ENCODE results near the gene FURIN.

FURIN gene

GRCh38 chr15:90914305-90915080 lies 46.1 kb downstream of the FURIN start:
- in situ Hi-C loops (cut with MboI; ENCODE audit: low sequenced_read_pairs, unreplicated experiment) = no loop called here
- no peak for TF ChIP-seq CTCF (IDR thresholded peaks at IDR 0.05; ENCODE audit: borderline replicate concordance, control extremely low read depth, extremely low read depth, insufficient read depth, missing control alignments)
- no peak for DNase-seq (ENCODE audit: low spot score)

- in situ Hi-C loops (cut with MboI; ENCODE audit: low sequenced_read_pairs, unreplicated experiment) = no loop called here
- no peak for TF ChIP-seq CTCF (IDR thresholded peaks at IDR 0.05; ENCODE audit: borderline replicate concordance, control extremely low read depth, extremely low read depth, insufficient read depth, missing control alignments)
- no peak for DNase-seq (ENCODE audit: low spot score)
Measured at GRCh38 chr15:90915216-90915807, 46.9 kb downstream of the FURIN start.

- no peak for TF ChIP-seq CTCF (IDR thresholded peaks at IDR 0.05; ENCODE audit: borderline replicate concordance, control extremely low read depth, extremely low read depth, insufficient read depth, missing control alignments)
- in situ Hi-C loops (cut with MboI; ENCODE audit: low sequenced_read_pairs, unreplicated experiment) = no loop called here
- no peak for DNase-seq (ENCODE audit: low spot score)
Measured at GRCh38 chr15:90915808-90916440, 47.5 kb downstream of the FURIN start.

- in situ Hi-C loops (cut with MboI; ENCODE audit: low sequenced_read_pairs, unreplicated experiment) = no loop called here
- DNase-seq (ENCODE audit: low spot score) = no peak
- TF ChIP-seq CTCF (IDR thresholded peaks at IDR 0.05; ENCODE audit: borderline replicate concordance, control extremely low read depth, extremely low read depth, insufficient read depth, missing control alignments) = no peak
Measured at GRCh38 chr15:90916461-90916860, 48.1 kb downstream of the FURIN start.

- DNase-seq (ENCODE audit: low spot score) = no peak
- in situ Hi-C loops (cut with MboI; ENCODE audit: low sequenced_read_pairs, unreplicated experiment) = no loop called here
- TF ChIP-seq CTCF (IDR thresholded peaks at IDR 0.05; ENCODE audit: borderline replicate concordance, control extremely low read depth, extremely low read depth, insufficient read depth, missing control alignments) = no peak
Measured at GRCh38 chr15:90917569-90917968, 49.2 kb downstream of the FURIN start.

- no peak for TF ChIP-seq CTCF (IDR thresholded peaks at IDR 0.05; ENCODE audit: borderline replicate concordance, control extremely low read depth, extremely low read depth, insufficient read depth, missing control alignments)
- no peak for DNase-seq (ENCODE audit: low spot score)
- in situ Hi-C loops (cut with MboI; ENCODE audit: low sequenced_read_pairs, unreplicated experiment) = no loop called here
Measured at GRCh38 chr15:90918034-90918788, 49.8 kb downstream of the FURIN start.

Data from GM13976 (cell line).